HL-60 (cell line): ENCODE measurements around the gene COPRS.

Source experiments
- DNase-seq, 2 experiments: peaks; one replicate each; pipeline ENCODE4 v3.0.0-alpha.2; 2010 to 2020; ENCODE audit warnings: low read depth in 1 of 2, low spot score in 1 of 2
- H3K27ac ChIP-seq: fragments of 250-450 bp; sonication (Bioruptor Pico); replicated peaks from 2 replicates; pipeline ENCODE4 v1.5.1; 2020; ENCODE audit warnings: mild to moderate bottlenecking, moderate library complexity
- H3K27me3 ChIP-seq: fragments of 250-450 bp; sonication (Bioruptor Pico); 2 replicates; pipeline ENCODE4 v1.5.1; 2021; ENCODE audit warnings: mild to moderate bottlenecking, moderate library complexity; ENCODE audit not compliant: insufficient read depth, poor library complexity, severe bottlenecking
- H3K4me3 ChIP-seq: replicated peaks from 2 replicates; pipeline ENCODE4 v1.5.1; 2011; ENCODE audit warnings: mild to moderate bottlenecking, control low read depth, low read length; ENCODE audit not compliant: insufficient read depth
- CTCF ChIP-seq: IDR thresholded peaks from one replicate; pipeline ENCODE4 v1.5.1; 2011; ENCODE audit warnings: low read length, control low read depth, inconsistent platforms; ENCODE audit not compliant: insufficient read depth
- GABPA ChIP-seq: IDR thresholded peaks from 2 replicates; pipeline ENCODE4 v1.6.1; 2012; ENCODE audit warnings: low read depth
- POLR2AphosphoS5 ChIP-seq: IDR thresholded peaks from 2 replicates; pipeline ENCODE4 v1.6.1; 2012; ENCODE audit warnings: low read depth
- REST ChIP-seq: IDR thresholded peaks from 2 replicates; pipeline ENCODE4 v1.6.1; 2012; ENCODE audit warnings: low read depth; ENCODE audit not compliant: insufficient replicate concordance
- SPI1 ChIP-seq: IDR thresholded peaks from 2 replicates; pipeline ENCODE4 v1.6.1; 2012; ENCODE audit warnings: low read depth, mild to moderate bottlenecking, borderline replicate concordance

Gene COPRS

GRCh38 chr17:31903401-31903800, 44.4 kb upstream of the COPRS start:
- no peak overlapping the region for H3K4me3 ChIP-seq
- TF ChIP-seq SPI1: no peak
- no peak for TF ChIP-seq POLR2AphosphoS5
- no peak for TF ChIP-seq CTCF
- TF ChIP-seq REST: no peak
- no peak for TF ChIP-seq GABPA
- H3K27me3 ChIP-seq: no peaks in the 10 kb centered on the region
- no peak for DNase-seq
- no peak overlapping the region for H3K27ac ChIP-seq

- H3K4me3 ChIP-seq: no peak overlapping the region
- DNase-seq: no peak
- TF ChIP-seq SPI1 (no peak), POLR2AphosphoS5 (no peak), GABPA (no peak), REST (no peak)
- no peak overlapping the region for H3K27ac ChIP-seq
- no peaks in the 10 kb centered on the region for H3K27me3 ChIP-seq
Observed at GRCh38 chr17:31902693-31903092, 43.6 kb upstream of the COPRS start.

GRCh38 chr17:31900877-31901276, 41.8 kb upstream of the COPRS start:
- Histone ChIP-seq H3K27me3 (no peaks in the 10 kb centered on the region), H3K4me3 (peak overlapping the region; percentile 83), H3K27ac (peak overlapping the region; percentile 67)
- peak in 1 of 2 experiments; percentile 10 for DNase-seq
- TF ChIP-seq SPI1: no peak

GRCh38 chr17:31888124-31888523, 29.1 kb upstream of the COPRS start:
- H3K27me3 ChIP-seq: no peaks in the 10 kb centered on the region
- TF ChIP-seq GABPA (0 out of 2 replicates have a peak, but pooled peaks have one; percentile 16), SPI1 (peak; percentile 88), CTCF (no peak)
- H3K4me3 ChIP-seq: no peak overlapping the region
- peak overlapping the region; percentile 76 for H3K27ac ChIP-seq
- peak in 1 of 2 experiments; percentile 76 for DNase-seq

GRCh38 chr17:31882571-31882970, 23.5 kb upstream of the COPRS start:
- Histone ChIP-seq H3K27me3 (no peaks in the 10 kb centered on the region), H3K4me3 (no peak overlapping the region), H3K27ac (no peak overlapping the region)
- DNase-seq: peak in 1 of 2 experiments; percentile 11
- TF ChIP-seq SPI1 (peak; percentile 40; the same call in 1 of the 2 replicates), POLR2AphosphoS5 (no peak)
